ENCODE data around the gene GIMAP7. TPM values are rescaled to one million over a fixed set of nuclear protein-coding genes. Genes with fewer than 3 reads are reported as not detected.

Gene GIMAP7
- total RNA-seq, 1 experiment from 2014 or later: not detected

DNA sequence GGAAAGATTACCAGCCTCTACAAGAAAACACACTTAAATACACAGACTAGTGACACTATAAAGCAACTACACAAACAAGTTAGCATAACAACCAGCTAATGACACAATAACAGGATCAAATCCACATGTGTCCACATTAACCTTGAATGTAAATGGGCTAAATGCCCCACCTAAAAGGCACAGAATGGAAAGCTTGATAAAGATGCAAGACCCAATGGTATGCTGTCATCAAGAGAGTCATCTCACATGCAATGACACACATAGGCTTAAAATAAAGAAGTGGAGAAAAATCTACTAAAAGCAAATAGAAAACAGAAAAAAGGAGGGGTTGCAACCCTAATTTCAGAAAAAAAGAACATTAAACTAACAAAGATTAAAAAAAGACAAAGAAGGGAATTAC is 38.5 kb downstream of the GIMAP7 start:
- no peak overlapping the region for H3K4me3 ChIP-seq (ENCODE audit: low read depth, low read length)
- no peaks in the 10 kb centered on the region for H3K27me3 ChIP-seq (replicated peaks; ENCODE audit: control insufficient read depth, insufficient read depth, low read length)
- intact Hi-C loops (cut with micrococcal nuclease; ENCODE audit: unreplicated experiment): no loop called here
- ChIA-PET POLR2A (interaction anchor here (0.6 kb wide), 1 partner anchor 343 kb away, joined by 4 read pairs; no protein-coding TSS in a partner anchor), CTCF (no interaction called here)
- peaks cover 10% of the 10 kb centered on the region for H3K27me3 Mint-ChIP-seq (ENCODE audit: insufficient read depth, unreplicated experiment)
- no peaks in the 10 kb centered on the region for H3K36me3 ChIP-seq (ENCODE audit: control insufficient read depth, insufficient read depth, low read length)
- no peak for DNase-seq
- TF ChIP-seq, protein P1, sequence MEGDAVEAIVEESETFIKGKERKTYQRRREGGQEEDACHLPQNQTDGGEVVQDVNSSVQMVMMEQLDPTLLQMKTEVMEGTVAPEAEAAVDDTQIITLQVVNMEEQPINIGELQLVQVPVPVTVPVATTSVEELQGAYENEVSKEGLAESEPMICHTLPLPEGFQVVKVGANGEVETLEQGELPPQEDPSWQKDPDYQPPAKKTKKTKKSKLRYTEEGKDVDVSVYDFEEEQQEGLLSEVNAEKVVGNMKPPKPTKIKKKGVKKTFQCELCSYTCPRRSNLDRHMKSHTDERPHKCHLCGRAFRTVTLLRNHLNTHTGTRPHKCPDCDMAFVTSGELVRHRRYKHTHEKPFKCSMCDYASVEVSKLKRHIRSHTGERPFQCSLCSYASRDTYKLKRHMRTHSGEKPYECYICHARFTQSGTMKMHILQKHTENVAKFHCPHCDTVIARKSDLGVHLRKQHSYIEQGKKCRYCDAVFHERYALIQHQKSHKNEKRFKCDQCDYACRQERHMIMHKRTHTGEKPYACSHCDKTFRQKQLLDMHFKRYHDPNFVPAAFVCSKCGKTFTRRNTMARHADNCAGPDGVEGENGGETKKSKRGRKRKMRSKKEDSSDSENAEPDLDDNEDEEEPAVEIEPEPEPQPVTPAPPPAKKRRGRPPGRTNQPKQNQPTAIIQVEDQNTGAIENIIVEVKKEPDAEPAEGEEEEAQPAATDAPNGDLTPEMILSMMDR (IDR thresholded peaks at IDR 0.05; ENCODE audit: insufficient read depth in 1 of 2, low read depth in 1 of 2, low read length in 1 of 2, severe bottlenecking in 1 of 2, unreplicated experiment in 1 of 2): no peak
- BruUV-seq (replicated peaks): no TSS peak
- H3K9me3 Mint-ChIP-seq (ENCODE audit: unreplicated experiment): peaks cover 12% of the 10 kb centered on the region
- no peaks in the 10 kb centered on the region for H3K36me3 Mint-ChIP-seq (ENCODE audit: insufficient read depth, unreplicated experiment)
- no peaks in the 10 kb centered on the region for H3K4me1 Mint-ChIP-seq (ENCODE audit: low read depth, unreplicated experiment)
- no peaks in the 10 kb centered on the region for H3K4me1 ChIP-seq
- no peak overlapping the region for H3K4me3 Mint-ChIP-seq (ENCODE audit: unreplicated experiment)
- H3K9me3 ChIP-seq: no peaks in the 10 kb centered on the region; the same call in 1 of the 2 replicates
- H3K27ac Mint-ChIP-seq (ENCODE audit: unreplicated experiment): no peak overlapping the region

DNA sequence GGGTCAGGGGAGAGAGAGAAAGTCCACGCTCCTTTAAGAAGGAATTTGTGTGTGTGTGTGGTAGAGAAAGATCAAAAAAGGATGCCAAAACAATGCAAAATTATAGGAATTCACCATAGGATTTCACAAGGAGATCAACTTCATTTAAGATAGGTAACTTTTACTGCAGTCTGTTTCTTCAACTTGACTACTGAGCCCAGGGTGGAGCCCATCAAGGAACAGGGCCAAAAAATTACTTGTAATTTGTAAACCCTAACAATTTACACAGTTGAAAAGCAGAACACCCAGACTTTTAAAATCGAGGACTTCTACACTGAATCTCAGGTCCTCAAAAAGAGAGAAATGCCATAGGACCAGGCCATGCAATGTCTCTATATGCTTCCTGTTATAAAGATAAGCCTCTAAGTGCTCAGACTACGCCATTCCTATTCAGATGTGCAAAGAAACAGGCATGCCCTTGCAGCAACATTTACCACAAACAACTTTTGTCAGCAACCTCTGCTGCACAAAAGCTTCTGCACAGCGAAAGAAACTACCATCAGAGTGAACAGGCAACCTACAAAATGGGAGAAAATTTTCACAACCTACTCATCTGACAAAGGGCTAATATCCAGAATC is 42.0 kb downstream of the GIMAP7 start:
- POLR2A ChIA-PET: no interaction called here
- Histone ChIP-seq H3K9me3 (peaks cover 6% of the 10 kb centered on the region), H3K27me3 (replicated peaks; ENCODE audit: control insufficient read depth, insufficient read depth, low read length) (no peaks in the 10 kb centered on the region), H3K36me3 (ENCODE audit: control insufficient read depth, insufficient read depth, low read length) (no peaks in the 10 kb centered on the region), H3K4me1 (no peaks in the 10 kb centered on the region), H3K4me3 (ENCODE audit: low read depth, low read length) (no peak overlapping the region)
- H3K36me3 Mint-ChIP-seq (ENCODE audit: insufficient read depth, unreplicated experiment): no peaks in the 10 kb centered on the region
- intact Hi-C loops (cut with micrococcal nuclease; ENCODE audit: unreplicated experiment): no loop called here
- peaks cover 29% of the 10 kb centered on the region for H3K9me3 Mint-ChIP-seq (ENCODE audit: unreplicated experiment)
- no peaks in the 10 kb centered on the region for H3K4me1 Mint-ChIP-seq (ENCODE audit: low read depth, unreplicated experiment)
- H3K27me3 Mint-ChIP-seq (ENCODE audit: insufficient read depth, unreplicated experiment): peaks cover 10% of the 10 kb centered on the region
- CTCF ChIA-PET: no interaction called here
- no peak for DNase-seq
- TF ChIP-seq, protein P1 (IDR thresholded peaks at IDR 0.05; ENCODE audit: insufficient read depth in 1 of 2, low read depth in 1 of 2, low read length in 1 of 2, severe bottlenecking in 1 of 2, unreplicated experiment in 1 of 2): no peak
- H3K27ac Mint-ChIP-seq (ENCODE audit: unreplicated experiment): no peak overlapping the region
- no TSS peak for BruUV-seq (replicated peaks)
- H3K4me3 Mint-ChIP-seq (ENCODE audit: unreplicated experiment): no peak overlapping the region

DNA sequence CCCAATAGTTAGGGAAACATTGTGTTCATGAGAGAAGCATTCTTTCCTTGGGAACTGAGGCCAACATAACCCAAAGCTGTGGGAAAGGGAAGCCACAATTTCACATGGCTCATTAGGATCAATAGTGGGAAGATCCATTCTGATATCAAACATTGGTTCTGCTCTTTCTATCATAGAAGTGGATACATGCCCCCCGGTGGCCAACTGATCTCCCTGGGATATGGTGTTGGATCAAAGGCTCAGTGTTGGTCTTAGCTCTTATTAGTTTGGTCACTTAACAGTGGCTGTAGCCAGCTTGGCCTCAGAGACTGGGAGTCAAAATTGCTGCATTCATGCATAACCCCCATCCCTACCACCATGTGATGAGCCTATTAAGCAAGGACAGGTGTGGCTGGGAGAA is 45.8 kb downstream of the GIMAP7 start:
- H3K9me3 ChIP-seq: peaks cover 6% of the 10 kb centered on the region
- no peaks in the 10 kb centered on the region for H3K4me1 ChIP-seq
- no peak overlapping the region for H3K4me3 ChIP-seq (ENCODE audit: low read depth, low read length)
- H3K4me3 Mint-ChIP-seq (ENCODE audit: unreplicated experiment): no peak overlapping the region
- no peaks in the 10 kb centered on the region for H3K27me3 ChIP-seq (replicated peaks; ENCODE audit: control insufficient read depth, insufficient read depth, low read length)
- no peak for DNase-seq
- TF ChIP-seq, protein P1 (IDR thresholded peaks at IDR 0.05; ENCODE audit: insufficient read depth in 1 of 2, low read depth in 1 of 2, low read length in 1 of 2, severe bottlenecking in 1 of 2, unreplicated experiment in 1 of 2): no peak
- CTCF ChIA-PET: no interaction called here
- no peaks in the 10 kb centered on the region for H3K36me3 ChIP-seq (ENCODE audit: control insufficient read depth, insufficient read depth, low read length)
- H3K36me3 Mint-ChIP-seq (ENCODE audit: insufficient read depth, unreplicated experiment): no peaks in the 10 kb centered on the region
- H3K27me3 Mint-ChIP-seq (ENCODE audit: insufficient read depth, unreplicated experiment): no peaks in the 10 kb centered on the region
- intact Hi-C loops (cut with micrococcal nuclease; ENCODE audit: unreplicated experiment): no loop called here
- POLR2A ChIA-PET: no interaction called here
- no peak overlapping the region for H3K27ac Mint-ChIP-seq (ENCODE audit: unreplicated experiment)
- no peaks in the 10 kb centered on the region for H3K4me1 Mint-ChIP-seq (ENCODE audit: low read depth, unreplicated experiment)
- peaks cover 23% of the 10 kb centered on the region for H3K9me3 Mint-ChIP-seq (ENCODE audit: unreplicated experiment)
- no TSS peak for BruUV-seq (replicated peaks)

All from Caco-2 (cell line).